Left colon (tissue), 2 donors: ENCODE results near the gene TBC1D5. TPM values are rescaled to one million over a fixed set of nuclear protein-coding genes. Genes with fewer than 3 reads are reported as not detected.
"Not testable (repeated sequence)": the region's sequence is repeated elsewhere in the genome, so short reads cannot be mapped to it uniquely, and the experiment has no call there.

Experiments used
- ATAC-seq: fragments of 200-7000 bp; cut with Tn5 transposase; one replicate; pipeline ENCODE4 v1.9.1; 2020; ENCODE audit warnings: mild to moderate bottlenecking, moderate library complexity
- DNase-seq, 2 donors: peaks; one replicate each; pipeline ENCODE4 v3.0.0-alpha.2; 2020
- intact Hi-C, 2 donors: fragments of 100-400 bp; cut with DNase I in 1 of 2; cut with micrococcal nuclease in 1 of 2; formaldehyde crosslinking; loops; one replicate each; pipeline versions ENCODE4 v1.11.2 to v1.14.0; 2022; cut with DNase I, micrococcal nuclease
- total RNA-seq, 2 donors: library from RNA; stranded (reverse); fragmentation: NEBNext Ultra II Directional; extraction: Animal tissue kit (Norgen Biotek cat#: 25700); gene quantifications; one replicate each; pipeline ENCODE4 v1.2.1, GENCODE V29; 2021
- donor health status: DM: no; HTN: no; CAD: no.
- donor health status: DM: yes; HTN: yes; CAD: no.

TBC1D5 gene
- total RNA-seq, 2 donors from 2014 or later = 32.4 to 34.7 TPM

DNA sequence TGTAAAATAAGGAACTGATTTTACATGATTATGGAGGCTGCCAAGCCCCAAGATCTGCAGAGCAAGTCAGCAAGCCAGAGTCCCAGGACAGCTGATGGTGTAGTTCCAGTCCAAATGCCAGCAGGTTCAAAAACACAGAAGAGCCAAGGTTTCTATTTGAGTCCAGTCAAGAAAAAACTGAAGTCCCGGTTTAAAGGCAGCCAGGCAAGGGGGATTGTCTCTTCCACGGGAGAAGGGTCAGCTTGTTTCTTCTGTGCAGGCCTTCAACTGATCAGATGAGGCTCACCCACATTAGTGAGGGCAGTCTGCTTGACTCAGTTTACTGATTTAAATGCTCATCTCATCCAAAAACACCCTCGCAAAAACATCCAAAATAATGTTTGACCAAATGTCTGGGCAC, 611.5 kb downstream of the TBC1D5 start:
- DNase-seq (no peak), ATAC-seq (no peak)
- intact Hi-C loops = no loop called here

GRCh38 chr3:17129556-17129955, 612.9 kb downstream of the TBC1D5 start:
- ATAC-seq (no peak), DNase-seq (no peak)
- intact Hi-C loops = no loop called here

DNA sequence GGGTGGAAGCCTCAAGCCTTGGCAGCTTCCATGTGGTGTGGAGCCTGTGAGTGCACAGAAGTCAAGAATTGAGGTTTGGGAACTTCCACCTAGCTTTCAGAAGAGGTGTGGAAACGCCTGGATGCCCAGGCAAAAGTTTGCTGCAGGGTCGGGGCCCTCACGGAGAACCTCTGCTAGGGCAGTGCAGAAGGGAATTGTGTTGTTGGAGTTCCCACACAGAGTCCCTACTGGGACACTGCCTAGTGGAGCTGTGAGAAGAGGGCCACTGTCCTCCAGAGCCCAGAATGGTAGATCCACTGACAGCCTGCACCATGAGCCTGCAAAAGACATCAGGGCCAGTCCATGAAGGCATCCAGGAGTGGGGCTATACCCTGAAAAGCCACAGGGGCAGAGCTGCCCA, 613.8 kb downstream of the TBC1D5 start:
- ATAC-seq, intact Hi-C loops, DNase-seq: not testable (repeated sequence)

GRCh38 chr3:17125738-17126442, 616.5 kb downstream of the TBC1D5 start:
- DNase-seq (no peak), ATAC-seq (no peak)
- intact Hi-C loops = no loop called here

DNA sequence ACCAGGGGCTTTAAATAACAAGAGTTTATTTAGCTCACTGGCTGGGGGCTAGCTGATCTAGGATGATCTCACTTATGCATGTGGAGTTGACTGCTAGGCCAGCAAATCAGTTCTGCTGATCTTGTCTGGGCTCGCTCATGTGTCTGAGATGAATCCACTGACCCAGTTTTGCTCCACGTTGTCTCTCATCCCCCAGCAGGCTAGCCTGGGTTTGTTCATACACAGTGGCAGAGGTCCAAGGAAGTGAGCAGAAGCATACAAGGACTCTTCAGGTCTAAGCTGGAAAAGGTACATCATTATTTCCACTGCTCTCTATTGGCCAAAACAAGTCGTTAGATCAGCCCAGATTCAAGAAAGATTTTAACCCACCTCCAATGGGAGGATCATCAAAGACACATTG, 619.7 kb downstream of the TBC1D5 start:
- ATAC-seq (no peak), DNase-seq (no peak)
- intact Hi-C loops = no loop called here

DNA sequence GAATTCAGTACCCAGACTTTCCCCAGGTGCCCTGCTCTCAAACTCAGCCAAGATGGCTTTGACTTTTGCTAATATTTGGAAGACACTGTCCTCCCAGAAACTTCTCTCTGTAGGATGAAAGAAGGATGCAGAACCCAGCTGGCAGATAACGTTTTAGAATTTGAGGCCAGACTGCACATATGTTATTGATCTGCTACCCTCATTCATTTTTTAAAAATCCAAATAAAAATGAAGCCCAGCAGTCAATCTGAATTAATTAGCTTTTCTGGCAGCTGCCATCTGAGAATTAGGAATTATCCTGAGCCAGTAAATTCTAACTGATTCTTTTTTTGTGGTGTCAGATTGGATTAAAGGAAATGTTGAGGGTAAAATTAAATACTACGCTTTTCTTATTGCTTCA, 621.1 kb downstream of the TBC1D5 start:
- no peak for ATAC-seq
- DNase-seq = no peak
- intact Hi-C loops = no loop called here

- intact Hi-C loops = no loop called here
- ATAC-seq (no peak), DNase-seq (no peak)
Observed at GRCh38 chr3:17120115-17120514, 622.3 kb downstream of the TBC1D5 start.

- DNase-seq = no peak
- intact Hi-C loops = no loop called here
Observed at GRCh38 chr3:17119201-17120072, 623.0 kb downstream of the TBC1D5 start.

GRCh38 chr3:17118771-17119170, 623.7 kb downstream of the TBC1D5 start:
- ATAC-seq = no peak
- intact Hi-C loops = no loop called here
- no peak for DNase-seq

More at GRCh38 chr3:17119201-17120072, 623.0 kb downstream of the TBC1D5 start:
- ATAC-seq = no peak

GRCh38 chr3:17116007-17116600, 626.3 kb downstream of the TBC1D5 start:
- intact Hi-C loops = no loop called here
- ATAC-seq = no peak
- DNase-seq = no peak

GRCh38 chr3:17115186-17115585, 627.2 kb downstream of the TBC1D5 start:
- ATAC-seq (no peak), DNase-seq (no peak)
- intact Hi-C loops = no loop called here

DNA sequence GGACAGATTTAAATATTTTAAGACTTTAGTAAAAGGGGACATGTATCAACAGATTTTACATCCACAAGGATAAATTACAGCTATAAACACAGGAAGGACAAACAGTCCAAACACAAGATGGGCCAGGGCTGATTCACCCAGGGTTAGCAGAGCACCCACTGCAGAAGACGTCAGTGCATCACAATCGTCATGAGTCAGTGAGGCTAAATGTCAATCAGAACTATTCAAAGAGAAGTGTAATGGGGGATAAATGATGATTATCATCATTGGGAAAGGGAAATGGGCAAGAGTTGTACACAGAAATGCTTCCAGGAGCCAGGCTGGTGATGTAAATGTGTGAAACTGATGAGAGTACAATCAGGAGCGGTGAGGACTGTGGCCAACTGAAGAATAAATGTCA, 630.8 kb downstream of the TBC1D5 start:
- ATAC-seq = no peak
- no peak for DNase-seq
- intact Hi-C loops = no loop called here

- ATAC-seq (no peak), DNase-seq (no peak)
- intact Hi-C loops = no loop called here
Observed at GRCh38 chr3:17110660-17111396, 631.6 kb downstream of the TBC1D5 start.
